ENCODE results near the gene AFAP1.

DNA sequence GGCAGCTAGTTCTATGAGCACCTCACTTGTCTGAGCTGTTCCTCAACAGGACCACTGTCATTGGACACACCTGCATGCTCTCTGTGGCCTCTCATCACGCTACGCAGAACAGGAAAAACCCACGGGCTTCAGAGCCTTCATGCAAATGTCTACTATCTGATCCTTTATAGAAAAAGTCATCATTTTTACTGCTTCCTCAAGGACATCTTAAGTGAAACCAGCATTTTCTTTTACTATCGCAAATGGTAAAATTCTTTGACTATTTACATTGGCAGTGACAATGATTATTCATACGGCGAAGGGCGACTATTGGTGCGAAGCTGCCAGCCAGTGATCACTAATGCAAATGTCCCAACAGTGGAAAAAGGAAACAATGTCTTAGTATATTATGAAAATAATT lies 147.0 kb downstream of the AFAP1 start:
- TF ChIP-seq, protein P1, sequence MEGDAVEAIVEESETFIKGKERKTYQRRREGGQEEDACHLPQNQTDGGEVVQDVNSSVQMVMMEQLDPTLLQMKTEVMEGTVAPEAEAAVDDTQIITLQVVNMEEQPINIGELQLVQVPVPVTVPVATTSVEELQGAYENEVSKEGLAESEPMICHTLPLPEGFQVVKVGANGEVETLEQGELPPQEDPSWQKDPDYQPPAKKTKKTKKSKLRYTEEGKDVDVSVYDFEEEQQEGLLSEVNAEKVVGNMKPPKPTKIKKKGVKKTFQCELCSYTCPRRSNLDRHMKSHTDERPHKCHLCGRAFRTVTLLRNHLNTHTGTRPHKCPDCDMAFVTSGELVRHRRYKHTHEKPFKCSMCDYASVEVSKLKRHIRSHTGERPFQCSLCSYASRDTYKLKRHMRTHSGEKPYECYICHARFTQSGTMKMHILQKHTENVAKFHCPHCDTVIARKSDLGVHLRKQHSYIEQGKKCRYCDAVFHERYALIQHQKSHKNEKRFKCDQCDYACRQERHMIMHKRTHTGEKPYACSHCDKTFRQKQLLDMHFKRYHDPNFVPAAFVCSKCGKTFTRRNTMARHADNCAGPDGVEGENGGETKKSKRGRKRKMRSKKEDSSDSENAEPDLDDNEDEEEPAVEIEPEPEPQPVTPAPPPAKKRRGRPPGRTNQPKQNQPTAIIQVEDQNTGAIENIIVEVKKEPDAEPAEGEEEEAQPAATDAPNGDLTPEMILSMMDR (IDR thresholded peaks at IDR 0.05), result no peak
- no peak for TF ChIP-seq POLR2A (IDR thresholded peaks at IDR 0.05)

Data from uterus (tissue), 2 donors.